HG03558 (cell line): ENCODE results near the gene TEX29.

Experiments used
- ATAC-seq: cut with Tn5 transposase; IDR thresholded peaks from one replicate; pipeline ENCODE4 v1.9.1; 2021; ENCODE audit warnings: moderate number of reproducible peaks; ENCODE audit not compliant: unreplicated experiment; ENCODE audit errors: extremely low read depth

The TEX29 gene

GRCh38 chr13:111337741-111338140, 17.3 kb downstream of the TEX29 start:
- ATAC-seq = no peak

- ATAC-seq = no peak
These were observed 18.4 kb downstream of the TEX29 start for GRCh38 chr13:111338841-111339240.

DNA sequence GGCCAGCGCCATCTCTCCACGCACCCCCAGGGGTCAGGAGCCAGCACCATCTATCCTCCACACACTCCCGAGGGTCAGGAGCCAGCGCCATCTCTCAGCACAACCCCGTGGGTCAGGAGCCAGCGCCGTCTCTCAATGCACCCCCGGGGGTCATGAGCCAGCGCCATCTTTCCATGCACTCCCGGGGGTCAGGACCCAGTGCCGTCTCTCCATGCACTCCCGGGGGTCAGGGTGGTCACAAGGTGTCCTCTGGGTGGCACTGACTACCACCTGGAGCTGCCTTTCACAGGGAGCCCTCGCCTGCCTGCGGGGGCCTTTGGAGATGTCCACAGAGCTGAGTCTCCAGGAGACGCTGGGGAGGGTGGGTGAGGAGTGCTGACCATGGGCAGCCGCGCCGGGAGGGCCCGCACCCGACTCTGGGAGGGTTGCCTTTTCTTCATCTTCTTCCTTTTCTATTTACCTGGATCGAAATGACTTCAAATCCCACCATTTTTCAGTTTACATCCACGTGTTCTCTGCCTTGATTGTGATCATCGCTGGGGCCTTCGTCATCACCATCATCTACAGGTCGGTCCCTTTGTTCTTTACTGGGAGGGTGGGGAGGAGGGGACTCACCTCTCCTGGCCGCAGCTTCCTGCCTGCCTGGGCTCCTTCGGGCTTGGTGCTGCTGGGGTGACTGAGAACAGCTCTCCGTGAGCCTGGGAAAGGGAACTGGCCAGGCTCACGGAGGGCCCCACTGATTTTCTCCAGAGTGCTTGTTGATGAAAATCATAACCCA, 19.1 kb downstream of the TEX29 start:
- ATAC-seq = no peak

- no peak for ATAC-seq
These were observed 21.4 kb downstream of the TEX29 start for GRCh38 chr13:111341886-111342285.

GRCh38 chr13:111342721-111343120, 22.3 kb downstream of the TEX29 start:
- ATAC-seq = no peak

DNA sequence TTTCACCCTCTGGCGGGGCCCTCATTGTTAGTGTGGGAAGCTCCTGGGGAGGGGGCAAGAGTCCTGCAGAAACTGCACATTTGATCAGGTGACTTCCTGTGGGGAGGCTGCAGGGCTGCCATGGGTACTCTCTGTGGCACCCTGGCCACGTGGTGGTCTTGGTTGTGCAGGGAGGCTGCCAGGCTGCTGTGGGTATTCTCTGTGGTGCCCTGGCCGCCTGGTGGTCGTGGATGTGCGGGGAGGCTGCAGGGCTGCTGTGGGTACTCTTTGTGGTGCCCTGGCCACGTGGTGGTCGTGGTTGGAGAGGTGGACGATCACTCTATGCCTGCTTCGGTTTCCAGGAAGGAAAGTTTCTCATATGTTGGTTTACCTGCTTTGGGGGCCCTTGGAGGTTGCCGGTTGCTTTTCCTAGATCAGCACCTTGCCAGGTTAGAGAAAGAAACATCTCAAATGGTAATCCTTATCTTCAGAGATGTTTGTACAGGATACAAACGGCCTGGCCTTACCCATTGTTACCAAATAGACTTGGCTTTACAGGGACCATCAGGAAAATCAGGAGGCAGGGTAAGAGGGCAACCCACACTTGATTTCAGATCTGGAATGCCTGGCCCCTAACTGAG, 22.9 kb downstream of the TEX29 start:
- no peak for ATAC-seq

- no peak for ATAC-seq
These were observed 24.2 kb downstream of the TEX29 start for GRCh38 chr13:111344471-111345191.

- no peak for ATAC-seq
These were observed 25.2 kb downstream of the TEX29 start for GRCh38 chr13:111345682-111346081.

- ATAC-seq = no peak
These were observed 25.7 kb downstream of the TEX29 start for GRCh38 chr13:111346101-111346680.

DNA sequence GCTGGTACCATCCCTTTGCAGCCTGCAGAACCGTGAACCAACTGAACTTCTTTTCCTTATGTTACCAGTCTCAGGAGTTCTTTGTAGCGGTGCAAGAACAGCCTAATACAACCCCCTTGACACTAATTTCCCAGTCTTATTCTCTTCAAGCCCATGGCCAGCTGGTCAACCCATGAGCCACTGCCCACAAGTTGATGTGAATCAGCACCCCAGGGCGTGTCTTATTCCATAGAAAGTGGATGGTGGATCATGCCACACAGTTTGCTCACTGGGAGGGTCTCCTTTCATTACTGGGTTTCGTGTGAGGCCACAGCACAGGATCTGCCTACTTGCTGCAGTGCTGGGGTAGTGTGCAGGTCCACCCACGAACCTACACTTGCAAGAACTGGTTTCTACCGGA, 27.0 kb downstream of the TEX29 start:
- no peak for ATAC-seq

DNA sequence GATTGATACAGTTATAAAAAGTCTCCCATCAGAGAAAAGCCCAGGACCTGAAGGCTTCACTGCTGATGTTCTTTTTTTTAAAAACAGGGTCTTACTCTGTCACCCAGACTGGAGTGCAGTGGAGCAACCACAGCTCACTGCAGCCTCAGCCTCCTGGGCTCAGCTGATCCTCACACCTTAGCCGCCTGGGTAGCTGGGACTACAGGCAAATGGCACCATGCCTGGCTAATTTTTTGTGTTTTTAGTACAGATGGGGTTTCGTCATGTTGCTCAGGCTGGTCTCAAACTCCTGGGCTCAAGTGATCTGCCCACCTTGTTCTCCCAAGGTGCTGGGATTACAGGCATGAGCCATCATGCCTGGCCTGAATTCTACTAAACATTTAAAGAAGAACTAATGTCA, 33.1 kb downstream of the TEX29 start:
- ATAC-seq = no peak

DNA sequence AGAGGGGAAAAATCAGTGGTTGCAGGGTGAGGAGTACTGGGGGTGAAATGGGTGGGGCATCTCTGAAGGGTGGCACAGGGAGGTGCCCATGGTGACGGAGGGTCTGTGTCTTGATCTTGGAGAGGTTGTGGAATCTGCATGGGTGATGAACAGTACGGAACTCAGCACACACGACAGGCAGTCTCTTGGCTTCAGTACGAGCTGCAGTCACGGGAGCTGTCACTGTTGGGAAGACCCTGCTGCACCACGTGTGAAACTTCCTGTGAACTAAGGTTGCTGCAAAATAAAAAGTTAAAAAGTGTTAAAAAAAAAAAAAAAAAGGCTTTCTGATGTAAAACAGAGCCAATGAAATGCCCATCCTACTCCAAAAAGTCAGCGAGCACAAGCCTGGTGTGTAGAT, 34.3 kb downstream of the TEX29 start:
- ATAC-seq = no peak

DNA sequence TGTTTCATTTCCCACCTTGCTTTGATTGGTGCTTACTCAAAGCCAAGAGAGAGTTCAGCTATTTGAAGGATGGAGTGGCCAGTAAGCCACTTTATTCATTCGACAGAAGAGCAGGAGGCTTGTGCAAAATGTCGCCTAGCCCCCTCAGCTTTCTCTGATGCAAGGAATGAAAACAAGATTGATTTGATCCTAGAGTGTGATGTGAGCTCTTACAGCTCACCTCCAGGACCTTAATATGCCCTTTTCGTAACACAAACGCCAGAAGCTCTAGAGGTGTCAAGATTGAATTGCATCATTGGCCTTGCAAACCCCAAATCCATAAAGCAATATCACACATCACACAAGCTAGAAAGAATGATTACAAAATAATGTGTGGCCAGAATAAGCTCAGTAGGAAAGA, 36.4 kb downstream of the TEX29 start:
- no peak for ATAC-seq

DNA sequence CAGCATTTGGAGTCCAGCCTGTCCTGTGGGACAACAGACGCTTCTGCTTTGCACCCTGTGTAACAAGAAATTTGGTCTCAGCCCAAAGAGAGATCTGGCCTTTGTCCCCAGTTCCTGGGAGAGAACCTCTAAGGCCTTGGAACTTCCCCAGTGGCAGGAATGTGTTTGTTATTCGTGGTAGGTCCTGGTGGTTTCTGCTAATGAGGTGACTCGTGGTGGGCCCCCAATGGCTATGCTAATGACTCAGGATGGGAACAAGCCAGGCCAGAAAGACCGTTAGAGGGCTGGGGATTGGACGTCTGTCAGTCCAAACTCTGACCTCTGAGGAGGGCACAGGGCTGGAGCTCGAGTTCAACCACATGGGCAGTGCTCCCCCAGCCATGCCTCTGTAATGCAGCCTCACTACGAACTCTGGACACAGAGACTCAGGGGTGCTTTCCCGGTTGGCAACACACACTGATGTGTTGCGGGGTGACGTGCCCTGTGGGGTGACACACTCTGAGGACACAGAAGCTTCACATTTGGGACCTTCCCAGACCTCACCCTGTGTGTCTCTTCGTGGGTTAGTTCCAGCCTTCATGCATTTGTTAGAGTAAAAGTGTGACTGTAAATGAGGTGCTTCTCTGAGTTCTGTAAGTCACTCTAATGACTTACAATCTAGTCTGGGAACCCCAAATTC, 38.9 kb downstream of the TEX29 start:
- no peak for ATAC-seq

GRCh38 chr13:111359930-111360329, 39.5 kb downstream of the TEX29 start:
- no peak for ATAC-seq

DNA sequence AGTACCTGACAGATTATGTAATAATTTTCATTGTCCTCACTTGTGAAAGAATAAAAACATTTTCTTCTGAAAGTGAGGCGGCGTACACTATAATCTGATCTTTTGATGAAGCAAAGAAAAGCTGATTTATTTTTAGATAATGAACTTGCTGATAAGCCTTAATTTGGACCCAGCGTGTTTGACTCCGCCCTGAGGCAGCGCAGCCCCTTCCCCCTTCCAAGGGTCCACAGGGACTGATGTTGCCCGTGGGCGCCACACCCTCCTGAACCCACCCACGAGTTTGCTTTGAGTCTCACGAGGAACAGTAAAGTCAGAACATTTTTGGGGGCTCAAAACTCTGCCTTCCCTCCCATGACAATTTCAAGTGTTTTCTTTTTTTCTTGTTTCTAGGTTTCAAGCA, 40.0 kb downstream of the TEX29 start:
- ATAC-seq = no peak

GRCh38 chr13:111361046-111361872, 40.8 kb downstream of the TEX29 start:
- ATAC-seq = no peak

- no peak for ATAC-seq
These were observed 41.6 kb downstream of the TEX29 start for GRCh38 chr13:111361873-111362648.

GRCh38 chr13:111363121-111363520, 42.7 kb downstream of the TEX29 start:
- ATAC-seq = no peak
